GM21576 (cell line): ENCODE data around the gene CRYBB1.

Experiments used
- ATAC-seq: cut with Tn5 transposase; IDR thresholded peaks from one replicate; pipeline ENCODE4 v1.9.1; 2021; ENCODE audit warnings: mild to moderate bottlenecking, moderate library complexity; ENCODE audit not compliant: unreplicated experiment

CRYBB1 gene

GRCh38 chr22:26559961-26560575, 57.8 kb downstream of the CRYBB1 start:
- no peak for ATAC-seq

GRCh38 chr22:26558248-26558895, 59.5 kb downstream of the CRYBB1 start:
- no peak for ATAC-seq

DNA sequence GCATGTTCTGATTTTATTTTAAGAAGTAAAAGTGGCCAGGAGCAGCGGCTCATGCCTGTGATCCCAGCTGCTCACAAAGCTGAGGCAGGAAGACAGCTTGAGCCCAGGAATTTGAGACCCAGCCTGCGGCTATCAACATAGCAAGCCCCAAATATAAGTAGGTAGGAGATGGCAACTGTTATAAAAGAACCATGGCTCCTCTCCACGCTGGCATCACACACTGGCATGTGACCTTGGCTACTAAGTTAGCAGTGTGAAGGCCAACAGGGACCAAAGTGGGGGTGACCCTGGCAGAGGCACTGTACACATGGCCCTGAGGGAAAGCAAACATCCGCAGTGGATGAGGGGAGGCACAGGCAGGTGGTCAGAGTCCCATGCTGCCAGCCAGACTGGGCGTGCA, 60.9 kb downstream of the CRYBB1 start:
- ATAC-seq: no peak

DNA sequence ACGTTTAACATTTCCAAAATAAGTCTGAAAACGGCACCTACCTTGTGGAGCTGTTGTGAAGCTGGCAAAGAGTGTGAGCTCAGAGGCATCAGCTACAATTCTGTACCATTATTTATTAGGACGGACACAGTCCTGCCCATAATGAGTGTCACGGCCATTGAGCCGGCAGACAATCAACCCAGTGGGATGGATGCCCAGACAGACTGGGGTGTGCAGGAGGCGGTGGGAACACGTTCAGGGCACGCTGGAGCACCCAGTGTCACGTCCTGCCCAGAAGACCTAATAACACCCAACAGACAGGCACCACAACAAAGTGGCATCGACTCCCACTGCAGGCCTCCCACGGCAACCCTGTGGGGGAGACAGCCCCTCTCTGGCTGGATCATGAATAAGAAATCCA, 62.3 kb downstream of the CRYBB1 start:
- no peak for ATAC-seq

- no peak for ATAC-seq
Measured at GRCh38 chr22:26554956-26555355, 62.9 kb downstream of the CRYBB1 start.

DNA sequence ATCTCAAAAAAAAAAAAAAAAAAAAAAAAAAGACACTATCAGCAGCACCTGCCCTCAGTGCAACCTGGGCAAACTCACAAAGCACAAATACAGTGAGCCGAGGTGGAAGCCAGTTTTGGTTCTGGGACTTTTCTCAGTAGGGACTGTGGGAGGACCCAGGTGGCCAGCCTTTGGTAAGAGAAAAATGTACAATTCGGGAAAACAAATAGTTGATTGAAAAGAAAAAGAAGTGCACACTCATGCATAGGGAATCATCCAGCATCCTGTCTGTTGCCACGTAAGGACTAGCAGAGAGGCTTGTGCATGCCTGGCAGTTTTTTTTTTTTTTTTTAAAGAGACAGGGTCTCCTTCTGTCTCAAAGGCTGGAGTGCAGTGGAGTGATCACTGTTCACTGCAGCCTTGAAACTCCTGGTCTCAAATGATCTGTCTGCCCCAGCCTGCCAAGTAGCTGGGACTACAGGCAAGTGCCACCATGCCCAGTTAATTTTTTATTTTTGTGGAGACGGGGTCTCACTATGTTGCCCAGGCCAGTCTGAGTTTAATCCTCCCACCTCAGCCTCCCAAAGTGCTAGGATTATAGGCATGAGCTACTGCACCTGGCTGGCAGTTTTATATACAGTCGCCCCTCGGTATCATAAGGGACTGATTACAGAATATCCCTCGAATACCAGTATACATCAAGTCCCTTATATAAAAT, 64.6 kb downstream of the CRYBB1 start:
- no peak for ATAC-seq

DNA sequence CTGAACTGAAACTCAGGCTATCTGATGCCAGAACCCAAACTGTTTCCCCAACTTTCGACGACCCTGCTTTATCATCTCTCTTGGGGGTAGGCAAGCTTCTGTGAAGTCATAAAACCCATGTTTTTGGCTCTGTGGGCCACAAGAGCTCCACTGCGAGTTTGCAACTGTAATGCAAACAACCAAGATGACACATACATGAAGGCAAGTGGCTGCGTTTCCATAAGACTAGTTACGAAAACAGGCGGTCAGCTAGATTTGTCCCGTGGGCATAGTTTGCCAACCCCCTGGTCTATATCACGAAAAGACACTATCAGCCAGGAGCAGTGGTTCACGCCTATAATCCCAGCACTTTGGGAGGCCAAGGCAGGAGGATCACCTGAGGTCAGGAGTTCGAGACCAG, 65.4 kb downstream of the CRYBB1 start:
- ATAC-seq: no peak

GRCh38 chr22:26551568-26551967, 66.3 kb downstream of the CRYBB1 start:
- ATAC-seq: no peak

DNA sequence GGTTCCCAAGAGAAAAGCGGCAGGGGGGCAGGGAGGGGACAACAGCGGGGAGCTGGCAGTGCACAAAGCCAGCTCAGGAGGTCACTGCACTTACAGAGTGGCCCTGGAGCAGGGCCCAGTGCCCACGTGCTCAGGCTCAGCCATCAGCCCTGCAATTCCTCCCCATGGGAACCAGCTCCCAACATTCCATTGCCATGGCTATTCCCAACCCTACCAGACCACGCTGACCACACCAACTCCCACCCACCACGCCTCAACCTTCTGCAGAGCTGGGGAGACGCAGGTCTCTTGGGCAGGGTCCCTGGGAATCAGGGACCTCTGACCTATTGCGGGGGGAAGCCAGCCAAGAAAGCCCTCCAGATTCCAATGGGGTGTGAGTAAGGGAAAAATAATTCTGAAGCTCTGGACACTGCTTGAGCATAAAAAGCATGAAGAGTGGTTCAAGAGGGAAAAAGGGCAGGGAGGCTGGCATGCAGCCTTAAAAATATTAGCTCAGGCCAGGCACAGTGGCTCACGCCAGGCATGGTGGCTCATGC, 67.3 kb downstream of the CRYBB1 start:
- no peak for ATAC-seq

DNA sequence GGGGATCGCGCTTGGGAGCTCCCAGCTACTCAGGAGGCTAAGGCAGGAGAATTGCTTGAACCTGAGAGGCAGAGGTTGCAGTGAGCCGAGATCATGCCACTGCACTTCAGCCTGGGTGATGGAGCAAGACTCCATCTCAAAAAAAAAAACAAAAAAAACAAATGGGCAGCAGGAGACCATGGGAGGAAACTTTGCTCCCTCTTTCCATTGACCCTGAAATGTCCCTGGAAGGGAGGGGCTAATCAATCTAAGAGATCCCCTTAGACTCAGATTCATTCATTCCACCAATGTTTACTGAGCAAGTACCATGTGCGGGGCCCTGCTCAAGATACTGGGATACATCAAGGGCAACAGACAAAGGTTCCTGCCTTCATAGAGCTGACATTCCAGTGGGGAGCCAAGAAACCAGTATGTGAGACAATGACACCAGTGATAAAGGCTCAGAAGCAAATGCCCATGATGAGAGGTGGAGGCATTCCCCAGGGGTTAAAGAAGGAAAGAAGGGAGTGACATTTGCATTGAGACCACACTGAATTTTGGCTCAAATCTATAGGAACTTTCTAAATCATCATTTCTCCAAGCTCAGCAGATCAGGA, 67.8 kb downstream of the CRYBB1 start:
- no peak for ATAC-seq
